SU-DHL-6 (cell line): ENCODE data around the gene DES.

Experiments used
- EZH2phosphoT487 ChIP-seq: fragments of 200-600 bp; sonication (generic), shearing (Covaris generic); conservative IDR thresholded peaks from 2 replicates; pipeline ENCODE4 v1.6.1; 2018; ENCODE audit warnings: mild to moderate bottlenecking, antibody characterized with exemption, low read length, moderate library complexity, mixed read lengths
- TF ChIP-seq, protein P1 (sequence below): fragments of 200-600 bp; sonication (generic); IDR thresholded peaks from one replicate; pipeline ENCODE4 v1.5.1; 2017; ENCODE audit warnings: antibody characterized with exemption, mild to moderate bottlenecking, low read length, moderate library complexity; ENCODE audit not compliant: insufficient read depth, poor library complexity, severe bottlenecking

DNA sequence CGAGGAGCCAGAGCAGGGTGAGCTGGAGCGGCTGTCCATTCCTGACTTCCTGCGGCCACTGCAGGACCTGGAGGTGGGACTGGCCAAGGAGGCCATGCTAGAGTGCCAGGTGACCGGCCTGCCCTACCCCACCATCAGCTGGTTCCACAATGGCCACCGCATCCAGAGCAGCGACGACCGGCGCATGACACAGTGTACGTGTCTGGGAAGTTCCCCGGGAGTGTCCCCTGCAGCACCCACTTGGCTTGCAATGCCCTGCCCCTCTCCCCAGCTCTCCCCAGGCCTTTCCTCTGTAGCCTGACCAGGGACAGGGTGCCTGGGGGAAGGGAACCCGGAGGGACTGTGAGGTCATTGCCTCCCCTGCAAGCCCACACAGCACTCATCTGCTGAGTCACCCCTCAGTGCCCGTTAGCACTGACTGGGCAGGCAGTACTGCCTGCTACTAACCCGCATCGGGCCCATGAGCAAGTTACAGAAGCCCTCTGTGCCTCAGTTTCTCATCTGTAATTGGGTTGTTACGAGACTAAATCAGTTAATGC lies 51.1 kb downstream of the DES start:
- TF ChIP-seq, protein P1, sequence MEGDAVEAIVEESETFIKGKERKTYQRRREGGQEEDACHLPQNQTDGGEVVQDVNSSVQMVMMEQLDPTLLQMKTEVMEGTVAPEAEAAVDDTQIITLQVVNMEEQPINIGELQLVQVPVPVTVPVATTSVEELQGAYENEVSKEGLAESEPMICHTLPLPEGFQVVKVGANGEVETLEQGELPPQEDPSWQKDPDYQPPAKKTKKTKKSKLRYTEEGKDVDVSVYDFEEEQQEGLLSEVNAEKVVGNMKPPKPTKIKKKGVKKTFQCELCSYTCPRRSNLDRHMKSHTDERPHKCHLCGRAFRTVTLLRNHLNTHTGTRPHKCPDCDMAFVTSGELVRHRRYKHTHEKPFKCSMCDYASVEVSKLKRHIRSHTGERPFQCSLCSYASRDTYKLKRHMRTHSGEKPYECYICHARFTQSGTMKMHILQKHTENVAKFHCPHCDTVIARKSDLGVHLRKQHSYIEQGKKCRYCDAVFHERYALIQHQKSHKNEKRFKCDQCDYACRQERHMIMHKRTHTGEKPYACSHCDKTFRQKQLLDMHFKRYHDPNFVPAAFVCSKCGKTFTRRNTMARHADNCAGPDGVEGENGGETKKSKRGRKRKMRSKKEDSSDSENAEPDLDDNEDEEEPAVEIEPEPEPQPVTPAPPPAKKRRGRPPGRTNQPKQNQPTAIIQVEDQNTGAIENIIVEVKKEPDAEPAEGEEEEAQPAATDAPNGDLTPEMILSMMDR: no peak
- TF ChIP-seq EZH2phosphoT487: no peak
